ENCODE results near the gene SYNPR. TPM values are rescaled to one million over a fixed set of nuclear protein-coding genes. Genes with fewer than 3 reads are reported as not detected.

Gene SYNPR
- total RNA-seq, 1 donor from 2014 or later = not detected

GRCh38 chr3:63323766-63324165, 45.7 kb downstream of the SYNPR start:
- H3K4me3 Mint-ChIP-seq (ENCODE audit: unreplicated experiment) = no peak overlapping the region
- no peak overlapping the region for H3K27ac Mint-ChIP-seq (ENCODE audit: unreplicated experiment)
- no peaks in the 10 kb centered on the region for H3K4me1 Mint-ChIP-seq (ENCODE audit: unreplicated experiment)
- H3K36me3 Mint-ChIP-seq (ENCODE audit: unreplicated experiment) = no peaks in the 10 kb centered on the region
- no peak for TF ChIP-seq CTCF (IDR thresholded peaks at IDR 0.05)
- DNase-seq (ENCODE audit: extremely low spot score, unreplicated experiment) = no peak
- H3K9me3 Mint-ChIP-seq (ENCODE audit: unreplicated experiment) = no peaks in the 10 kb centered on the region
- H3K27me3 Mint-ChIP-seq (ENCODE audit: unreplicated experiment) = no peaks in the 10 kb centered on the region

DNA sequence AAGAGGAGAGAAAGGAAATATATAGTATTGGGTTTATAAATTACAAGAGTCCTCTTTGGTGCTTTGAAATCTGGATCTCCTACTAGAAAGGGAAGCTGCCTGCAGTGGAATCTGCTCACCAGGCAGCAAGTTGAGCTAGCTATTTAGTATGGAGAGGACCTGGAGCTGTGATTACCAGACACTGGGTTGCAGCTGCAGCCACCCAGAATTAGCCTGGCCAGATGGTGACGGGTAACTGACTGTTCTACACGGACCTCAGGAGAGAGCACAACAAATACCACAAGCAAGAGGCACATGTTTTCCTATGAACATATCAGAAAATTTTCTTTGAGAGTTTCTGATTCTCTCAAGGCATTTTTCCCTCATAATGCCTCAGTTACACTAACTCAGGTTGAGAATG, 46.5 kb downstream of the SYNPR start:
- no peak for DNase-seq (ENCODE audit: extremely low spot score, unreplicated experiment)
- no peak overlapping the region for H3K27ac Mint-ChIP-seq (ENCODE audit: unreplicated experiment)
- no peaks in the 10 kb centered on the region for H3K36me3 Mint-ChIP-seq (ENCODE audit: unreplicated experiment)
- H3K4me1 Mint-ChIP-seq (ENCODE audit: unreplicated experiment) = no peaks in the 10 kb centered on the region
- TF ChIP-seq CTCF (IDR thresholded peaks at IDR 0.05) = no peak
- H3K27me3 Mint-ChIP-seq (ENCODE audit: unreplicated experiment) = no peaks in the 10 kb centered on the region
- no peaks in the 10 kb centered on the region for H3K9me3 Mint-ChIP-seq (ENCODE audit: unreplicated experiment)
- H3K4me3 Mint-ChIP-seq (ENCODE audit: unreplicated experiment) = no peak overlapping the region

DNA sequence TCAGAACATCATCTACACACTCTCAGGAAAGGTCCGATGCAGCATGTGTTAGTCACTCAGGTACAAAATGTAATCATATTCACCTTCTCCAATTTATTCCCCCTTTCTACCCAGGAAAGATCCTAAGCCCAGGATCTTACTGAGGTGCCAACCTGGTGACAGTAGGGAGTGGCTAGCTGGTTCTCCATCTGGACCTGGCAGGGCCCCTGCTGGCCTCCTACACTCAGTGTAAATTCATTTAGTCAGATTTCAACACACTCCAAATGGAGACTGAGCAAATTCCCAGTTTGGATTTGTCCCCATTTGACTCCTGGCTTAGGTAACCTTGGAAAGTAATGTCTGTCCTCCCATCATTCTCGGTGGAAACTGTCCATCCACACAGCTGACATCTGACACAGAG, 47.3 kb downstream of the SYNPR start:
- no peak for DNase-seq (ENCODE audit: extremely low spot score, unreplicated experiment)
- TF ChIP-seq CTCF (IDR thresholded peaks at IDR 0.05) = no peak
- Mint-ChIP-seq H3K27me3 (ENCODE audit: unreplicated experiment) (no peaks in the 10 kb centered on the region), H3K36me3 (ENCODE audit: unreplicated experiment) (no peaks in the 10 kb centered on the region), H3K4me3 (ENCODE audit: unreplicated experiment) (no peak overlapping the region), H3K9me3 (ENCODE audit: unreplicated experiment) (no peaks in the 10 kb centered on the region), H3K4me1 (ENCODE audit: unreplicated experiment) (no peaks in the 10 kb centered on the region), H3K27ac (ENCODE audit: unreplicated experiment) (no peak overlapping the region)

GRCh38 chr3:63328365-63328764, 50.3 kb downstream of the SYNPR start:
- no peak for DNase-seq (ENCODE audit: extremely low spot score, unreplicated experiment)
- no peaks in the 10 kb centered on the region for H3K27me3 Mint-ChIP-seq (ENCODE audit: unreplicated experiment)
- H3K36me3 Mint-ChIP-seq (ENCODE audit: unreplicated experiment) = no peaks in the 10 kb centered on the region
- no peaks in the 10 kb centered on the region for H3K9me3 Mint-ChIP-seq (ENCODE audit: unreplicated experiment)
- no peak overlapping the region for H3K4me3 Mint-ChIP-seq (ENCODE audit: unreplicated experiment)
- TF ChIP-seq CTCF (IDR thresholded peaks at IDR 0.05) = no peak
- no peak overlapping the region for H3K27ac Mint-ChIP-seq (ENCODE audit: unreplicated experiment)
- H3K4me1 Mint-ChIP-seq (ENCODE audit: unreplicated experiment) = no peaks in the 10 kb centered on the region

- no peaks in the 10 kb centered on the region for H3K27me3 Mint-ChIP-seq (ENCODE audit: unreplicated experiment)
- no peak for TF ChIP-seq CTCF (IDR thresholded peaks at IDR 0.05)
- H3K27ac Mint-ChIP-seq (ENCODE audit: unreplicated experiment) = no peak overlapping the region
- DNase-seq (ENCODE audit: extremely low spot score, unreplicated experiment) = no peak
- H3K9me3 Mint-ChIP-seq (ENCODE audit: unreplicated experiment) = no peaks in the 10 kb centered on the region
- no peaks in the 10 kb centered on the region for H3K36me3 Mint-ChIP-seq (ENCODE audit: unreplicated experiment)
- no peaks in the 10 kb centered on the region for H3K4me1 Mint-ChIP-seq (ENCODE audit: unreplicated experiment)
- H3K4me3 Mint-ChIP-seq (ENCODE audit: unreplicated experiment) = no peak overlapping the region
Observed at GRCh38 chr3:63331520-63331919, 53.4 kb downstream of the SYNPR start.

Measured in osteocyte (in vitro differentiated cells).